SK-N-MC (cell line): ENCODE data around the gene CDC6.

Source experiments
- EZH2 ChIP-seq: fragments of 200-600 bp; sonication (generic); IDR thresholded peaks from one replicate; pipeline ENCODE4 v1.6.1; 2017; ENCODE audit warnings: antibody characterized with exemption
- FOXP2 ChIP-seq: optimal IDR thresholded peaks from 2 replicates; pipeline ENCODE3; 2011; ENCODE audit warnings: mild to moderate bottlenecking, moderate library complexity; ENCODE audit not compliant: insufficient read depth; ENCODE audit errors: extremely low read length, control extremely low read depth
- POLR2AphosphoS5 ChIP-seq: IDR thresholded peaks from 2 replicates; pipeline ENCODE4 v1.6.1; 2012; ENCODE audit warnings: mild to moderate bottlenecking, low read depth, low read length, borderline replicate concordance

GRCh38 chr17:40343219-40344119 lies 55.8 kb downstream of the CDC6 start:
- no peak for TF ChIP-seq POLR2AphosphoS5
- no peak for TF ChIP-seq EZH2
- TF ChIP-seq FOXP2, result peak; percentile 24
